Fibroblast of lung (primary cell): ENCODE data around the gene TFAM. TPM values are rescaled to one million over a fixed set of nuclear protein-coding genes. Genes with fewer than 3 reads are reported as not detected.
A peak's percentile ranks its signal among the peaks of the same experiment; 100 is the strongest.

Source experiments
- DNase-seq, 2 donors: peaks; one replicate each; pipeline versions ENCODE4 v3.0.0 to v3.0.0-alpha.2; 2010; ENCODE audit warnings: low read depth in 2 of 2
- H2AFZ ChIP-seq: 2 replicates; pipeline ENCODE4 v1.5.1; 2012; ENCODE audit warnings: low read length, control low read depth, inconsistent platforms
- H3K27ac ChIP-seq: 2 replicates; pipeline ENCODE4 v1.5.1; 2011; ENCODE audit warnings: low read length, control low read depth; ENCODE audit not compliant: insufficient read depth
- H3K27me3 ChIP-seq: 2 replicates; pipeline ENCODE4 v1.5.1; 2011; ENCODE audit warnings: mild to moderate bottlenecking, low read length; ENCODE audit not compliant: control insufficient read depth, insufficient read depth
- H3K36me3 ChIP-seq: 2 replicates; pipeline ENCODE4 v1.5.1; 2011; ENCODE audit warnings: low read length; ENCODE audit not compliant: control insufficient read depth, insufficient read depth
- H3K4me1 ChIP-seq: 2 replicates; pipeline ENCODE4 v1.5.1; 2011; ENCODE audit warnings: low read length; ENCODE audit not compliant: control insufficient read depth, insufficient read depth; ENCODE audit errors: extremely low read depth
- H3K4me2 ChIP-seq: 2 replicates; pipeline ENCODE4 v1.5.1; 2011; ENCODE audit warnings: low read length, control low read depth; ENCODE audit not compliant: insufficient read depth; ENCODE audit errors: extremely low read depth
- H3K4me3 ChIP-seq, 4 experiments: fragments of 200-600 bp in 1 of 4; sonication (generic) in 1 of 4; replicated peaks in 1 of 4; 2 replicates each; pipeline ENCODE4 v1.5.1; 2011 to 2016; ENCODE audit warnings: low read length in 4 of 4, low read depth in 3 of 4, mild to moderate bottlenecking in 3 of 4, control low read depth in 2 of 4, inconsistent platforms in 1 of 4, mixed read lengths in 1 of 4; ENCODE audit not compliant: insufficient read depth in 1 of 4; ENCODE audit errors: control extremely low read depth in 1 of 4
- H3K79me2 ChIP-seq: 2 replicates; pipeline ENCODE4 v1.5.1; 2012; ENCODE audit warnings: mild to moderate bottlenecking, low read length, inconsistent platforms; ENCODE audit not compliant: control insufficient read depth, insufficient read depth
- H3K9ac ChIP-seq: 2 replicates; pipeline ENCODE4 v1.5.1; 2011; ENCODE audit warnings: mild to moderate bottlenecking, low read length, control low read depth; ENCODE audit not compliant: insufficient read depth
- H3K9me3 ChIP-seq: 2 replicates; pipeline ENCODE4 v1.5.1; 2012; ENCODE audit warnings: low read depth, low read length; ENCODE audit not compliant: control insufficient read depth, insufficient read depth
- H4K20me1 ChIP-seq: 2 replicates; pipeline ENCODE4 v1.5.1; 2011; ENCODE audit warnings: low read length; ENCODE audit not compliant: control insufficient read depth, insufficient read depth; ENCODE audit errors: extremely low read depth
- CTCF ChIP-seq, 2 donors: IDR thresholded peaks in 1 of 2; conservative IDR thresholded peaks in 1 of 2; 1 replicate in 1 of 2; 2 replicates in 1 of 2; pipeline ENCODE4 v1.5.1; 2011 to 2012; ENCODE audit warnings: low read length in 2 of 2, control low read depth in 1 of 2, inconsistent platforms in 1 of 2, low read depth in 1 of 2, mild to moderate bottlenecking in 1 of 2
- EZH2 ChIP-seq: IDR thresholded peaks from 2 replicates; pipeline ENCODE4 v1.5.1; 2012; ENCODE audit warnings: low read length, control low read depth, mild to moderate bottlenecking; ENCODE audit errors: missing control alignments
- polyA plus RNA-seq, 2 donors: library from polyadenylated mRNA; depleted of rRNA in 1 of 2; stranded (reverse) in 1 of 2; unstranded in 1 of 2; fragments of >200 nt; gene quantifications; 2 replicates each; pipeline ENCODE4 v1.2.1, GENCODE V29; 2011 to 2012; ENCODE audit warnings: missing spikeins in 1 of 2
- total RNA-seq: library from RNA; depleted of rRNA; stranded (reverse); fragments of >200 nt; gene quantifications from 2 replicates; pipeline ENCODE4 v1.2.1, GENCODE V29; 2014

The TFAM gene
- total and polyA plus RNA-seq, 2 donors (not counting 1 experiment from before 2014, with no cell fraction given), result 14.9 to 21.1 TPM

GRCh38 chr10:58361353-58361752 lies 23.9 kb upstream of the TFAM start:
- Histone ChIP-seq H3K4me1 (no peaks in the 10 kb centered on the region), H4K20me1 (no peaks in the 10 kb centered on the region), H3K9ac (no peak overlapping the region), H3K4me2 (no peak overlapping the region), H3K27me3 (no peaks in the 10 kb centered on the region), H3K79me2 (no peaks in the 10 kb centered on the region), H3K9me3 (no peaks in the 10 kb centered on the region), H3K4me3 (no peak overlapping the region), H3K27ac (no peak overlapping the region), H3K36me3 (no peaks in the 10 kb centered on the region), H2AFZ (no peak overlapping the region)
- DNase-seq, result no peak
- TF ChIP-seq CTCF (conservative IDR thresholded peaks at IDR 0.05 in 1 of 2, IDR thresholded peaks at IDR 0.05 in 1 of 2; ENCODE audit: low read depth in 1 of 2, low read length in 2 of 2) (no peak), EZH2 (no peak)

- peak in 1 of 2 donors; percentile 62 for DNase-seq
- Histone ChIP-seq H3K27me3 (no peaks in the 10 kb centered on the region), H3K9me3 (no peaks in the 10 kb centered on the region), H4K20me1 (no peaks in the 10 kb centered on the region), H3K79me2 (no peaks in the 10 kb centered on the region), H3K36me3 (no peaks in the 10 kb centered on the region), H2AFZ (no peak overlapping the region), H3K4me1 (no peaks in the 10 kb centered on the region), H3K9ac (no peak overlapping the region), H3K4me3 (no peak overlapping the region), H3K4me2 (no peak overlapping the region), H3K27ac (no peak overlapping the region)
- no peak for TF ChIP-seq CTCF (conservative IDR thresholded peaks at IDR 0.05 in 1 of 2, IDR thresholded peaks at IDR 0.05 in 1 of 2; ENCODE audit: low read depth in 1 of 2, low read length in 2 of 2)
- TF ChIP-seq EZH2, result no peak
Observed at GRCh38 chr10:58362027-58362789, 23.0 kb upstream of the TFAM start.

- no peaks in the 10 kb centered on the region for H3K79me2 ChIP-seq
- DNase-seq, result no peak
Observed at GRCh38 chr10:58367069-58367468, 18.1 kb upstream of the TFAM start.

More at GRCh38 chr10:58367069-58367468, 18.1 kb upstream of the TFAM start:
- H3K9me3 ChIP-seq, result no peaks in the 10 kb centered on the region
- H4K20me1 ChIP-seq, result no peaks in the 10 kb centered on the region
- no peak overlapping the region for H3K27ac ChIP-seq
- H3K36me3 ChIP-seq, result no peaks in the 10 kb centered on the region
- H3K4me1 ChIP-seq, result no peaks in the 10 kb centered on the region
- H3K4me3 ChIP-seq, result no peak overlapping the region
- no peak overlapping the region for H3K9ac ChIP-seq
- TF ChIP-seq EZH2 (no peak), CTCF (conservative IDR thresholded peaks at IDR 0.05 in 1 of 2, IDR thresholded peaks at IDR 0.05 in 1 of 2; ENCODE audit: low read depth in 1 of 2, low read length in 2 of 2) (no peak)
- H2AFZ ChIP-seq, result no peak overlapping the region
- no peaks in the 10 kb centered on the region for H3K27me3 ChIP-seq
- no peak overlapping the region for H3K4me2 ChIP-seq
